A549 treated with GW870086 at 1 μM for 4 hours (cell line): Measurements from ENCODE around the gene PCDHB15. TPM values are rescaled to one million over a fixed set of nuclear protein-coding genes. Genes with fewer than 3 reads are reported as not detected.

Experiments used
- total RNA-seq: library from RNA; stranded (reverse); fragments of 200-300 nt; extraction: Qiagen RNA extraction; gene quantifications from 5 replicates; pipeline ENCODE4 v1.2.3, GENCODE V29; 2022; ENCODE audit warnings: low read depth

PCDHB15 gene
- total RNA-seq = 0.05 to 0.16 TPM (median 0.09 TPM) in 3 of 5 replicates, not detected in the others

DNA sequence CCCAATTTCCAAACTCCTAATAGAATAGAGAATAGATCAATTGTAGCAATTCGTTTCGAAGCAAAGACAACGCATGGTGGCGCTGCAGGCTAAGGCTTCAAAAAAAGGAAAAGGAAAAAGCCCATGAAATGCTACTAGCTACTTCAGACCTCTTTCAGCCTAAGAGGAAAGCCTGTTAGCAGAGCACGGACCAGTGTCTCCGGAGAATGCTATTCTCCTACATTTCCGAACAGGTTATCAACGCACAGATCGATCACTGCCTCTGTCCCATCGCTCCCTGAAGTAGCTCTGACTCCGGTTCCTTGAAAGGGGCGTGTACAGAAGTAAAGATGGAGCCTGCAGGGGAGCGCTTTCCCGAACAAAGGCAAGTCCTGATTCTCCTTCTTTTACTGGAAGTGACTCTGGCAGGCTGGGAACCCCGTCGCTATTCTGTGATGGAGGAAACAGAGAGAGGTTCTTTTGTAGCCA lies at the start of gene PCDHB15:
Gene PCDHB15 (plus strand): TSS at position 146 of the 468 bp plus-strand sequence. CDS start 184 bp downstream, at position 330.

DNA sequence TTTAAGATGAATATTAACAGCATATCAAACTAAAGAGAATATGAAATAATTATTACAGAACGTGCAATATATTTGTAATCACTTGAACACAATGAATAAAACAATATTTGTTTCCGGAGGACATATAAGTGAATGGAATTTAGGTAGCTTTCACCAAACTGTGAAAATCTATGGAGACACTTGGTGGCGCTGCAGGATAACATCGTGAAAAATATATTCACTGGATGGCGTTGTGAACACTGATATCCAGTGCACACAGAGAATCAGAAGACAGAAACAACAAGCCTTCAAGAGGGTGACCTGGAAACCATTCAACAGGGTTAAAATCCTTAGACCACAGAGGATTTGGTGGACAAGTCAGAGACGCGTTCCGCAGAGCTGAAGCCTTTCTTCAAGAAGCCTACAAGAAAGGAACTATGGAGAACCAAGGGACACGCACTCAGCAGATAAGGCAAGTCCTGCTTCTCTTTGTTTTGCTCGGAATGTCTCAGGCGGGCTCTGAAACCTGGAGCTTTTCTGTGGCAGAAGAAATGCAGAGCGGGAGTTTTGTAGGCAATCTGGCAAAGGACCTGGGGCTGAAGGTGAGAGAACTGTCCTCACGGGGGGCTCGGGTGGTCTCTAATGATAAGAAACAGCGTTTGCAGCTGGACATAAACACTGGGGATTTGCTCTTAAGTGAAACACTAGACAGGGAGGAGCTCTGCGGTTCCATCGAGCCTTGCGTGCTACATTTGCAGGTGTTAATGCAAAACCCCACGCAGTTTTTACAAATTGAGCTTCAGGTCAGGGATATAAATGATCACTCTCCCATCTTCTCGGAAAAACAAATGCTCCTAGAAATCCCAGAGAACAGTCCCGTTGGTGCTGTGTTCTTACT lies 45.6 kb upstream of the PCDHB15 start, which contains the start of gene PCDHB11:
Gene PCDHB11 (plus strand): TSS at position 269 of the 877 bp plus-strand sequence. CDS start 148 bp downstream, at position 417.

DNA sequence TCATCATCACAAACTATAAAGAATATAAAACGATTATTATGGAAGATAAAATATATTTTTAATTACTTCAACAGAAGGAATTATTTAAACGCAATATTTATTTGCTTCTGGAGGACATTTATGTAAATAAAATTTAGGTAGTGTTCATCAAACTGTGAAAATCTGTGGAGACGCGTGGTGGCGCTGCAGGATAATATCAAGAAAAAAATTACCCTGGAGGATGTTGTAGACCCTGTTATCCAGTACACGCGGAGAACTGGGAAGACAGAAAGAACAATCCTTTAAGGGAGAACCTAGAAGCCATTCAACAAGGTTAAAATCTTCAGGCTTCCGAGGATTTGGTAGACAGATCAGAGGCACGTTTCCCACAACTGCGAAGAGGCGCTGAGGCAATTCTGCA lies 36.7 kb upstream of the PCDHB15 start, which contains the start of gene PCDHB12:
Gene PCDHB12 (plus strand): TSS at position 242 of the 400 bp plus-strand sequence. CDS start 189 bp downstream, outside the sequence.

DNA sequence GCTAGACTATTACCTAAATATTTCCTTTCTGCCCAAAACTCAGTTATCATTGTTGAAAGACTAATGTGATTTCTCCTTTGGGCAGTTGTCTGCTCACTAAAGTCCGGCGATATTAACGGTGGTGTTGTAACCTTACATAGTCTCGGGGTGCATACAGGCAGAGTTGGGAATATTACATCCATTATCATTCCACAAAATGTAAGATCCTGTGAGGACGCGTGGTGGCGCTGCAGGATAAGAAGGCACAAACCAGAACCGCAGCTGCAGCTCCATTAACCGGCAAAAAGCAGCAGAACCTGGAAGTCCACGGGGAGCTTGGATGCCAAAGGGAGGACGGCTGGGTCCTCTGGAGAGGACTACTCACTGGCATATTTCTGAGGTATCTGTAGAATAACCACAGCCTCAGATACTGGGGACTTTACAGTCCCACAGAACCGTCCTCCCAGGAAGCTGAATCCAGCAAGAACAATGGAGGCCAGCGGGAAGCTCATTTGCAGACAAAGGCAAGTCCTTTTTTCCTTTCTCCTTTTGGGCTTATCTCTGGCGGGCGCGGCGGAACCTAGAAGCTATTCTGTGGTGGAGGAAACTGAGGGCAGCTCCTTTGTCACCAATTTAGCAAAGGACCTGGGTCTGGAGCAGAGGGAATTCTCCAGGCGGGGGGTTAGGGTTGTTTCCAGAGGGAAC lies 31.4 kb upstream of the PCDHB15 start, which contains the start of gene PCDHB13:
Gene PCDHB13 (plus strand): TSS at position 264 of the 684 bp plus-strand sequence. CDS start 205 bp downstream, at position 469.

GRCh38 chr5:141223112-141223783 lies 21.9 kb upstream of the PCDHB15 start, which contains the start of gene PCDHB14:
PCDHB14 (plus strand) TSS chr5:141223343; CDS start chr5:141223506, 163 bp downstream.

Other genes with a start within 250 kb of the PCDHB15 start
- gene PCDHB1, start 194.0 kb upstream of the PCDHB15 start, total RNA-seq = not detected in 5 replicates
- 3.3 to 4.1 TPM (median 3.4 TPM) in 5 replicates for gene PCDHB2, start 150.8 kb upstream of the PCDHB15 start, total RNA-seq
- gene PCDHB3, start 144.9 kb upstream of the PCDHB15 start, total RNA-seq = 0.05 TPM in 1 of 5 replicates, not detected in the others
- gene PCDHB4, start 123.6 kb upstream of the PCDHB15 start, total RNA-seq = 0.03 to 0.11 TPM (median 0.08 TPM) in 3 of 5 replicates, not detected in the others
- 0.94 to 1.8 TPM (median 1.5 TPM) in 5 replicates for gene PCDHB5, start 110.2 kb upstream of the PCDHB15 start, total RNA-seq
- 0.81 to 1.2 TPM (median 0.89 TPM) in 5 replicates for gene PCDHB6, start 95.3 kb upstream of the PCDHB15 start, total RNA-seq
- gene PCDHB7, start 72.8 kb upstream of the PCDHB15 start, total RNA-seq = not detected in 5 replicates
- 0.24 to 0.39 TPM (median 0.32 TPM) in 5 replicates for gene PCDHB8, start 67.6 kb upstream of the PCDHB15 start, total RNA-seq
- 0.05 to 0.15 TPM (median 0.06 TPM) in 4 of 5 replicates, not detected in the other for gene PCDHB16, start 63.0 kb upstream of the PCDHB15 start, total RNA-seq
- 0.05 TPM in 1 of 5 replicates, not detected in the others for gene PCDHB9, start 58.2 kb upstream of the PCDHB15 start, total RNA-seq
- 0.05 TPM in 2 of 5 replicates, not detected in the others for gene PCDHB10, start 53.0 kb upstream of the PCDHB15 start, total RNA-seq
- 0.08 to 0.12 TPM (median 0.10 TPM) in 4 of 5 replicates, not detected in the other for gene PCDHB11, start 45.8 kb upstream of the PCDHB15 start, total RNA-seq
- not detected in 5 replicates for gene PCDHB12, start 36.7 kb upstream of the PCDHB15 start, total RNA-seq
- 0.03 to 0.07 TPM (median 0.07 TPM) in 4 of 5 replicates, not detected in the other for gene PCDHB13, start 31.5 kb upstream of the PCDHB15 start, total RNA-seq
- gene PCDHB14, start 22.1 kb upstream of the PCDHB15 start, total RNA-seq = 0.02 to 0.13 TPM (median 0.07 TPM) in 5 replicates
- gene SLC25A2, start 58.7 kb downstream of the PCDHB15 start, total RNA-seq = not detected in 5 replicates
- 63.2 to 78.4 TPM (median 73.8 TPM) in 5 replicates for gene TAF7, start 75.4 kb downstream of the PCDHB15 start, total RNA-seq
- gene PCDHGA1, start 85.1 kb downstream of the PCDHB15 start, total RNA-seq = 0.29 to 0.38 TPM (median 0.32 TPM) in 5 replicates
- gene PCDHGA2, start 93.4 kb downstream of the PCDHB15 start, total RNA-seq = 0.45 to 0.72 TPM (median 0.70 TPM) in 5 replicates
- gene PCDHGA3, start 98.4 kb downstream of the PCDHB15 start, total RNA-seq = not detected in 5 replicates
- 1.6 to 2.1 TPM (median 1.9 TPM) in 5 replicates for gene PCDHGB1, start 104.7 kb downstream of the PCDHB15 start, total RNA-seq
- 0.07 to 0.18 TPM (median 0.14 TPM) in 5 replicates for gene PCDHGA4, start 109.6 kb downstream of the PCDHB15 start, total RNA-seq
- gene PCDHGB2, start 114.6 kb downstream of the PCDHB15 start, total RNA-seq = 0.05 to 0.19 TPM (median 0.10 TPM) in 5 replicates
- 0.08 to 0.22 TPM (median 0.12 TPM) in 5 replicates for gene PCDHGA5, start 118.8 kb downstream of the PCDHB15 start, total RNA-seq
- gene PCDHGB3, start 124.8 kb downstream of the PCDHB15 start, total RNA-seq = 0.16 to 0.31 TPM (median 0.22 TPM) in 5 replicates
- gene PCDHGA6, start 128.5 kb downstream of the PCDHB15 start, total RNA-seq = 0.13 to 0.26 TPM (median 0.14 TPM) in 5 replicates
- gene PCDHGA7, start 137.3 kb downstream of the PCDHB15 start, total RNA-seq = 0.59 to 1.1 TPM (median 0.95 TPM) in 5 replicates
- 0.74 to 1.00 TPM (median 0.79 TPM) in 5 replicates for gene PCDHGB4, start 142.3 kb downstream of the PCDHB15 start, total RNA-seq
- gene PCDHGA8, start 147.2 kb downstream of the PCDHB15 start, total RNA-seq = 0.02 to 0.13 TPM (median 0.07 TPM) in 3 of 5 replicates, not detected in the others
- gene PCDHGB5, start 152.6 kb downstream of the PCDHB15 start, total RNA-seq = 1.9 to 2.7 TPM (median 2.3 TPM) in 5 replicates
- gene PCDHGA9, start 157.4 kb downstream of the PCDHB15 start, total RNA-seq = 0.05 to 0.10 TPM (median 0.07 TPM) in 4 of 5 replicates, not detected in the other
- gene PCDHGB6, start 162.6 kb downstream of the PCDHB15 start, total RNA-seq = 0.07 to 0.16 TPM (median 0.12 TPM) in 5 replicates
- 0.02 TPM in 1 of 5 replicates, not detected in the others for gene PCDHGA10, start 167.6 kb downstream of the PCDHB15 start, total RNA-seq
- 0.03 to 0.06 TPM in 2 of 5 replicates, not detected in the others for gene PCDHGB7, start 172.3 kb downstream of the PCDHB15 start, total RNA-seq
- 0.03 to 0.07 TPM in 2 of 5 replicates, not detected in the others for gene PCDHGA11, start 175.7 kb downstream of the PCDHB15 start, total RNA-seq
- gene PCDHGA12, start 185.1 kb downstream of the PCDHB15 start, total RNA-seq = not detected in 5 replicates
- 5.4 to 6.5 TPM (median 5.8 TPM) in 5 replicates for gene PCDHGC3, start 230.6 kb downstream of the PCDHB15 start, total RNA-seq
- gene PCDHGC4, start 239.6 kb downstream of the PCDHB15 start, total RNA-seq = not detected in 5 replicates
- gene PCDHGC5, start 243.7 kb downstream of the PCDHB15 start, total RNA-seq = 0.05 to 0.06 TPM in 2 of 5 replicates, not detected in the others